ENCODE data around the gene FZD1. TPM values are rescaled to one million over a fixed set of nuclear protein-coding genes. Genes with fewer than 3 reads are reported as not detected.
A peak's percentile ranks its signal among the peaks of the same experiment; 100 is the strongest.

Gene FZD1
- total and polyA plus RNA-seq, 10 of the 15 experiments (the other 5 are each of a cell fraction or from before 2014, with no cell fraction given), result 0.07 to 0.56 (median 0.18) TPM

- TF ChIP-seq, protein P1, sequence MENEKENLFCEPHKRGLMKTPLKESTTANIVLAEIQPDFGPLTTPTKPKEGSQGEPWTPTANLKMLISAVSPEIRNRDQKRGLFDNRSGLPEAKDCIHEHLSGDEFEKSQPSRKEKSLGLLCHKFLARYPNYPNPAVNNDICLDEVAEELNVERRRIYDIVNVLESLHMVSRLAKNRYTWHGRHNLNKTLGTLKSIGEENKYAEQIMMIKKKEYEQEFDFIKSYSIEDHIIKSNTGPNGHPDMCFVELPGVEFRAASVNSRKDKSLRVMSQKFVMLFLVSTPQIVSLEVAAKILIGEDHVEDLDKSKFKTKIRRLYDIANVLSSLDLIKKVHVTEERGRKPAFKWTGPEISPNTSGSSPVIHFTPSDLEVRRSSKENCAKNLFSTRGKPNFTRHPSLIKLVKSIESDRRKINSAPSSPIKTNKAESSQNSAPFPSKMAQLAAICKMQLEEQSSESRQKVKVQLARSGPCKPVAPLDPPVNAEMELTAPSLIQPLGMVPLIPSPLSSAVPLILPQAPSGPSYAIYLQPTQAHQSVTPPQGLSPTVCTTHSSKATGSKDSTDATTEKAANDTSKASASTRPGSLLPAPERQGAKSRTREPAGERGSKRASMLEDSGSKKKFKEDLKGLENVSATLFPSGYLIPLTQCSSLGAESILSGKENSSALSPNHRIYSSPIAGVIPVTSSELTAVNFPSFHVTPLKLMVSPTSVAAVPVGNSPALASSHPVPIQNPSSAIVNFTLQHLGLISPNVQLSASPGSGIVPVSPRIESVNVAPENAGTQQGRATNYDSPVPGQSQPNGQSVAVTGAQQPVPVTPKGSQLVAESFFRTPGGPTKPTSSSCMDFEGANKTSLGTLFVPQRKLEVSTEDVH (IDR thresholded peaks at IDR 0.05; ENCODE audit: low read depth, partially characterized antibody), result no peak
- no peak for TF ChIP-seq CHD2 (IDR thresholded peaks at IDR 0.05; ENCODE audit: borderline replicate concordance, low read depth, low read length)
- peak; percentile 49; the same call in 1 of the 2 replicates for TF ChIP-seq NR2F1 (conservative IDR thresholded peaks at IDR 0.05)
- TF ChIP-seq RAD21 (IDR thresholded peaks at IDR 0.05; ENCODE audit: insufficient read depth, low read depth, low read length), result no peak
- peak in 1 of 2 experiments; percentile 30; a peak in 1 of 3 replicates for TF ChIP-seq EGR1 (IDR thresholded peaks at IDR 0.05; ENCODE audit: borderline replicate concordance in 1 of 2, low read depth in 2 of 2, low read length in 2 of 2)
- no peak for TF ChIP-seq ZBTB40 (IDR thresholded peaks at IDR 0.05; ENCODE audit: borderline replicate concordance)
- no peak for TF ChIP-seq RELA (IDR thresholded peaks at IDR 0.05; ENCODE audit: borderline replicate concordance, partially characterized antibody)
- TF ChIP-seq, protein P2, sequence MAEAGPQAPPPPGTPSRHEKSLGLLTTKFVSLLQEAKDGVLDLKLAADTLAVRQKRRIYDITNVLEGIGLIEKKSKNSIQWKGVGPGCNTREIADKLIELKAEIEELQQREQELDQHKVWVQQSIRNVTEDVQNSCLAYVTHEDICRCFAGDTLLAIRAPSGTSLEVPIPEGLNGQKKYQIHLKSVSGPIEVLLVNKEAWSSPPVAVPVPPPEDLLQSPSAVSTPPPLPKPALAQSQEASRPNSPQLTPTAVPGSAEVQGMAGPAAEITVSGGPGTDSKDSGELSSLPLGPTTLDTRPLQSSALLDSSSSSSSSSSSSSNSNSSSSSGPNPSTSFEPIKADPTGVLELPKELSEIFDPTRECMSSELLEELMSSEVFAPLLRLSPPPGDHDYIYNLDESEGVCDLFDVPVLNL (IDR thresholded peaks at IDR 0.05; ENCODE audit: low read depth, low read length), result no peak
- no peak for TF ChIP-seq POLR2AphosphoS5 (IDR thresholded peaks at IDR 0.05; ENCODE audit: low read length)
- TF ChIP-seq CBX5 (IDR thresholded peaks at IDR 0.05; ENCODE audit: low read depth), result peak; percentile 70
- TF ChIP-seq WRNIP1 (IDR thresholded peaks at IDR 0.05; ENCODE audit: borderline replicate concordance, low read depth, low read length), result no peak
- no peak for TF ChIP-seq MXI1 (IDR thresholded peaks at IDR 0.05; ENCODE audit: low read depth, low read length)
- TF ChIP-seq, protein P3, sequence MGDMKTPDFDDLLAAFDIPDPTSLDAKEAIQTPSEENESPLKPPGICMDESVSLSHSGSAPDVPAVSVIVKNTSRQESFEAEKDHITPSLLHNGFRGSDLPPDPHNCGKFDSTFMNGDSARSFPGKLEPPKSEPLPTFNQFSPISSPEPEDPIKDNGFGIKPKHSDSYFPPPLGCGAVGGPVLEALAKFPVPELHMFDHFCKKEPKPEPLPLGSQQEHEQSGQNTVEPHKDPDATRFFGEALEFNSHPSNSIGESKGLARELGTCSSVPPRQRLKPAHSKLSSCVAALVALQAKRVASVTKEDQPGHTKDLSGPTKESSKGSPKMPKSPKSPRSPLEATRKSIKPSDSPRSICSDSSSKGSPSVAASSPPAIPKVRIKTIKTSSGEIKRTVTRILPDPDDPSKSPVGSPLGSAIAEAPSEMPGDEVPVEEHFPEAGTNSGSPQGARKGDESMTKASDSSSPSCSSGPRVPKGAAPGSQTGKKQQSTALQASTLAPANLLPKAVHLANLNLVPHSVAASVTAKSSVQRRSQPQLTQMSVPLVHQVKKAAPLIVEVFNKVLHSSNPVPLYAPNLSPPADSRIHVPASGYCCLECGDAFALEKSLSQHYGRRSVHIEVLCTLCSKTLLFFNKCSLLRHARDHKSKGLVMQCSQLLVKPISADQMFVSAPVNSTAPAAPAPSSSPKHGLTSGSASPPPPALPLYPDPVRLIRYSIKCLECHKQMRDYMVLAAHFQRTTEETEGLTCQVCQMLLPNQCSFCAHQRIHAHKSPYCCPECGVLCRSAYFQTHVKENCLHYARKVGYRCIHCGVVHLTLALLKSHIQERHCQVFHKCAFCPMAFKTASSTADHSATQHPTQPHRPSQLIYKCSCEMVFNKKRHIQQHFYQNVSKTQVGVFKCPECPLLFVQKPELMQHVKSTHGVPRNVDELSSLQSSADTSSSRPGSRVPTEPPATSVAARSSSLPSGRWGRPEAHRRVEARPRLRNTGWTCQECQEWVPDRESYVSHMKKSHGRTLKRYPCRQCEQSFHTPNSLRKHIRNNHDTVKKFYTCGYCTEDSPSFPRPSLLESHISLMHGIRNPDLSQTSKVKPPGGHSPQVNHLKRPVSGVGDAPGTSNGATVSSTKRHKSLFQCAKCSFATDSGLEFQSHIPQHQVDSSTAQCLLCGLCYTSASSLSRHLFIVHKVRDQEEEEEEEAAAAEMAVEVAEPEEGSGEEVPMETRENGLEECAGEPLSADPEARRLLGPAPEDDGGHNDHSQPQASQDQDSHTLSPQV (IDR thresholded peaks at IDR 0.05), result no peak
- no peak for TF ChIP-seq MEF2A (IDR thresholded peaks at IDR 0.05; ENCODE audit: insufficient read depth, low read depth, low read length)
Observed at GRCh38 chr7:91264046-91264923, at the start of gene FZD1 (continued).
